ENCODE measurements around the gene PRTG. TPM values are rescaled to one million over a fixed set of nuclear protein-coding genes. Genes with fewer than 3 reads are reported as not detected.

PRTG gene
- total RNA-seq, 2 experiments from 2014 or later = 0.15 TPM; not detected in 1

DNA sequence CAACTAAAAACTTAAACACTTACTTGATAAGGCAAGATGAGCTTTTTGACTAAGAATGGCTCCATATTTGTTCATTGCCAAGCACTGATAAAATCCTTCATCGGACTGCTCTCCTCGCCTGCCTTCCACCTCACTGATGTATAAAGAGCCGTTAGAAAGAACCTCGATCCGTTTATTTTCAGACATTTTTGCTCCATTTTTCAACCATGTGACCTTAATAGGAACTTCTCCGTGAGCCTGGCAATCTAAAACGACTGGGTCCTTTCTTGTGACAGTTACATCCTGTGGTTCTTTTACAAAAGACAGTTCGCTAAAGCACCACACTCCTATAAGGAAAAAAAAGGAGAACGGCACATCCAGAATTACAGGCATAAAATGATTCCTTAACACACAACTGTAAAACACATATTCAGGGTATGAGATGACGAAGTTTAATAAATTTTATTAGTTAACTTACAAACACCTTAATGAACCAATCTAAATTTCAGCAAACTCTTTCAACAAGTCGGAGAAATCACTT lies 2.5 kb downstream of the PRTG start:
- no peak overlapping the region for H3K27ac ChIP-seq (ENCODE audit: low read depth, low read length, poor library complexity, severe bottlenecking)
- no peak overlapping the region for H3K4me2 ChIP-seq (ENCODE audit: low read length)
- H3K36me3 ChIP-seq (ENCODE audit: insufficient read depth, low read length) = no peaks in the 10 kb centered on the region
- H4K20me1 ChIP-seq (ENCODE audit: insufficient read depth, low read length) = no peaks in the 10 kb centered on the region
- BruUV-seq (replicated peaks) = no TSS peak
- no peak overlapping the region for H2AFZ ChIP-seq (ENCODE audit: low read length)
- ChIA-PET CTCF (ENCODE audit: unreplicated experiment) (no interaction called here), POLR2A (no interaction called here)
- no peaks in the 10 kb centered on the region for H3K4me1 ChIP-seq (ENCODE audit: insufficient read depth, low read length, poor library complexity, severe bottlenecking)
- no peak overlapping the region for H3K4me3 ChIP-seq (ENCODE audit: low read depth, low read length, poor library complexity, severe bottlenecking)
- H3K79me2 ChIP-seq (ENCODE audit: insufficient read depth, low read depth, low read length) = no peaks in the 10 kb centered on the region
- TF ChIP-seq EZH2phosphoT487 (IDR thresholded peaks at IDR 0.05; ENCODE audit: borderline replicate concordance, low read depth, low read length) = no peak
- TF ChIP-seq, protein P1, sequence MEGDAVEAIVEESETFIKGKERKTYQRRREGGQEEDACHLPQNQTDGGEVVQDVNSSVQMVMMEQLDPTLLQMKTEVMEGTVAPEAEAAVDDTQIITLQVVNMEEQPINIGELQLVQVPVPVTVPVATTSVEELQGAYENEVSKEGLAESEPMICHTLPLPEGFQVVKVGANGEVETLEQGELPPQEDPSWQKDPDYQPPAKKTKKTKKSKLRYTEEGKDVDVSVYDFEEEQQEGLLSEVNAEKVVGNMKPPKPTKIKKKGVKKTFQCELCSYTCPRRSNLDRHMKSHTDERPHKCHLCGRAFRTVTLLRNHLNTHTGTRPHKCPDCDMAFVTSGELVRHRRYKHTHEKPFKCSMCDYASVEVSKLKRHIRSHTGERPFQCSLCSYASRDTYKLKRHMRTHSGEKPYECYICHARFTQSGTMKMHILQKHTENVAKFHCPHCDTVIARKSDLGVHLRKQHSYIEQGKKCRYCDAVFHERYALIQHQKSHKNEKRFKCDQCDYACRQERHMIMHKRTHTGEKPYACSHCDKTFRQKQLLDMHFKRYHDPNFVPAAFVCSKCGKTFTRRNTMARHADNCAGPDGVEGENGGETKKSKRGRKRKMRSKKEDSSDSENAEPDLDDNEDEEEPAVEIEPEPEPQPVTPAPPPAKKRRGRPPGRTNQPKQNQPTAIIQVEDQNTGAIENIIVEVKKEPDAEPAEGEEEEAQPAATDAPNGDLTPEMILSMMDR (conservative IDR thresholded peaks at IDR 0.05; ENCODE audit: low read length) = no peak
- intact Hi-C loops (cut with micrococcal nuclease; ENCODE audit: unreplicated experiment) = no loop called here
- DNase-seq (ENCODE audit: low spot score) = no peak
- no peaks in the 10 kb centered on the region for H3K9me2 ChIP-seq (ENCODE audit: insufficient read depth, low read length)
- H3K9me3 ChIP-seq (ENCODE audit: low read length) = no peaks in the 10 kb centered on the region

DNA sequence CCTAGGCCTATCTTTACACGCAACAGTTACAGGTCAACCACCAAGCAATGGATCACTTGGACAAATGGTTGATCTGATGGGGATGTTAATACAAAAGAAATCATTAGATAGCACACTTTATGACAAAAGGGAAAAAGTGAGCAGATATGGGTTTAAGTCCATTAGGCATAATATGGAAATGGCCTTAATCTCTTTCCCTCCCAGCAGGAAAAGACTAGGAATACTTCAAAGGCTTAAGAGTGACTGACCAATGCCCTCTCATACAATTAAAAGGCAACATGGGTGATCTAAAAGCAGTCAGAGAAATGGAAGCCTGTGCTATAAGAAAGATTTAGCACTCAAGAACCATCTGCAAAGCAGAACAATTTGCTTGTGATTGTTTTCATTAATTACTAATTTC lies 3.3 kb downstream of the PRTG start:
- DNase-seq (ENCODE audit: low spot score) = no peak
- no peak overlapping the region for H2AFZ ChIP-seq (ENCODE audit: low read length)
- H4K20me1 ChIP-seq (ENCODE audit: insufficient read depth, low read length) = no peaks in the 10 kb centered on the region
- no peak overlapping the region for H3K4me2 ChIP-seq (ENCODE audit: low read length)
- H3K79me2 ChIP-seq (ENCODE audit: insufficient read depth, low read depth, low read length) = no peaks in the 10 kb centered on the region
- H3K27ac ChIP-seq (ENCODE audit: low read depth, low read length, poor library complexity, severe bottlenecking) = no peak overlapping the region
- intact Hi-C loops (cut with micrococcal nuclease; ENCODE audit: unreplicated experiment) = no loop called here
- TF ChIP-seq, protein P1 (conservative IDR thresholded peaks at IDR 0.05; ENCODE audit: low read length) = no peak
- no peak for TF ChIP-seq EZH2phosphoT487 (IDR thresholded peaks at IDR 0.05; ENCODE audit: borderline replicate concordance, low read depth, low read length)
- no peaks in the 10 kb centered on the region for H3K9me2 ChIP-seq (ENCODE audit: insufficient read depth, low read length)
- no TSS peak for BruUV-seq (replicated peaks)
- ChIA-PET POLR2A (no interaction called here), CTCF (ENCODE audit: unreplicated experiment) (no interaction called here)
- no peaks in the 10 kb centered on the region for H3K9me3 ChIP-seq (ENCODE audit: low read length)
- H3K4me1 ChIP-seq (ENCODE audit: insufficient read depth, low read length, poor library complexity, severe bottlenecking) = no peaks in the 10 kb centered on the region
- H3K36me3 ChIP-seq (ENCODE audit: insufficient read depth, low read length) = no peaks in the 10 kb centered on the region
- H3K4me3 ChIP-seq (ENCODE audit: low read depth, low read length, poor library complexity, severe bottlenecking) = no peak overlapping the region

DNA sequence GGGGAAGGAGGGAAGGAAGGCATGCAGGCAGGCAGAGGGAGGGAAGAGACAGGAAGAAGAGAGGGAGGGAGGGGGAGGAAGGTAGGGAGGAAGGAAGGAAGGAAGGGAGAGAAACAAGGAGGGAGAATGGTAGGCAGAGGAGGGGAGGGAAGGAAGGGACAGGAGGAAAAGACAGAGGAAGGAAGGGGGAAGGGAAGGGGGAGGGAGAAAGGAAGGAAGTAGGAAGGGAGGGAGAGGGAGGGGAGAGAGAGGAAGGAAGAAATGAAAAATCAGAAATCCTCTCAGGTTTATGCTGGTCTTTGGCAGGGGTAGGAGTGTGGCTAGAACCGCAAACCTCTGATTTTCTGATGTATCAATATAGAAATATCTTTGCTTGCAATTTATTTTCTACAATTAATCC lies 4.2 kb downstream of the PRTG start:
- BruUV-seq (replicated peaks) = no TSS peak
- Histone ChIP-seq H3K36me3 (ENCODE audit: insufficient read depth, low read length) (no peaks in the 10 kb centered on the region), H4K20me1 (ENCODE audit: insufficient read depth, low read length) (no peaks in the 10 kb centered on the region), H3K9me2 (ENCODE audit: insufficient read depth, low read length) (no peaks in the 10 kb centered on the region), H3K27ac (ENCODE audit: low read depth, low read length, poor library complexity, severe bottlenecking) (no peak overlapping the region), H2AFZ (ENCODE audit: low read length) (no peak overlapping the region), H3K79me2 (ENCODE audit: insufficient read depth, low read depth, low read length) (no peaks in the 10 kb centered on the region), H3K4me3 (ENCODE audit: low read depth, low read length, poor library complexity, severe bottlenecking) (no peak overlapping the region), H3K4me1 (ENCODE audit: insufficient read depth, low read length, poor library complexity, severe bottlenecking) (no peaks in the 10 kb centered on the region), H3K4me2 (ENCODE audit: low read length) (no peak overlapping the region), H3K9me3 (ENCODE audit: low read length) (no peaks in the 10 kb centered on the region)
- TF ChIP-seq EZH2phosphoT487 (IDR thresholded peaks at IDR 0.05; ENCODE audit: borderline replicate concordance, low read depth, low read length) = no peak
- TF ChIP-seq, protein P1 (conservative IDR thresholded peaks at IDR 0.05; ENCODE audit: low read length) = no peak
- no peak for DNase-seq (ENCODE audit: low spot score)
- ChIA-PET CTCF (ENCODE audit: unreplicated experiment) (no interaction called here), POLR2A (interaction anchor here (0.6 kb wide), 1 partner anchor 34 kb away, joined by 4 read pairs; no protein-coding TSS in a partner anchor)
- intact Hi-C loops (cut with micrococcal nuclease; ENCODE audit: unreplicated experiment) = no loop called here

Data from OCI-LY7 (cell line).